ENCODE data around the gene RPS21. TPM values are rescaled to one million over a fixed set of nuclear protein-coding genes. Genes with fewer than 3 reads are reported as not detected.

RPS21 gene
- polyA plus RNA-seq, 1 experiment, result 2,723 TPM

GRCh38 chr20:62359043-62359490 is 27.8 kb upstream of the RPS21 start:
- Histone ChIP-seq H3K4me3 (ENCODE audit: low read depth, low read length) (no peak overlapping the region), H3K27ac (ENCODE audit: low read depth, low read length) (no peak overlapping the region), H3K9me3 (ENCODE audit: control insufficient read depth, insufficient read depth, low read length) (no peaks in the 10 kb centered on the region; the same call in 1 of the 2 replicates), H3K27me3 (ENCODE audit: control insufficient read depth, insufficient read depth, low read length) (no peaks in the 10 kb centered on the region)
- POLR2A ChIA-PET, result no interaction called here
- CTCF ChIA-PET, result interaction anchor here (0.5 to 1.1 kb wide), 2 partner anchors 16 to 57 kb away, joined by 3 to 4 read pairs; no protein-coding TSS in a partner anchor
- no peak for TF ChIP-seq CTCF (IDR thresholded peaks at IDR 0.05; ENCODE audit: low read depth, low read length)
- no peak for DNase-seq (ENCODE audit: low read depth, low spot score)

GRCh38 chr20:62359491-62360121 is 27.3 kb upstream of the RPS21 start:
- POLR2A ChIA-PET, result no interaction called here
- Histone ChIP-seq H3K9me3 (ENCODE audit: control insufficient read depth, insufficient read depth, low read length) (no peaks in the 10 kb centered on the region; the same call in 1 of the 2 replicates), H3K27me3 (ENCODE audit: control insufficient read depth, insufficient read depth, low read length) (no peaks in the 10 kb centered on the region), H3K27ac (ENCODE audit: low read depth, low read length) (no peak overlapping the region), H3K4me3 (ENCODE audit: low read depth, low read length) (no peak overlapping the region)
- no peak for TF ChIP-seq CTCF (IDR thresholded peaks at IDR 0.05; ENCODE audit: low read depth, low read length)
- no peak for DNase-seq (ENCODE audit: low read depth, low spot score)
- CTCF ChIA-PET, result interaction anchor here (1.1 kb wide), 1 partner anchor 16 kb away, joined by 4 read pairs; no protein-coding TSS in a partner anchor

GRCh38 chr20:62360854-62361798 is 25.8 kb upstream of the RPS21 start:
- Histone ChIP-seq H3K27ac (ENCODE audit: low read depth, low read length) (no peak overlapping the region), H3K27me3 (ENCODE audit: control insufficient read depth, insufficient read depth, low read length) (no peaks in the 10 kb centered on the region), H3K9me3 (ENCODE audit: control insufficient read depth, insufficient read depth, low read length) (no peaks in the 10 kb centered on the region; the same call in 1 of the 2 replicates), H3K4me3 (ENCODE audit: low read depth, low read length) (no peak overlapping the region)
- POLR2A ChIA-PET, result no interaction called here
- CTCF ChIA-PET, result no interaction called here
- TF ChIP-seq CTCF (IDR thresholded peaks at IDR 0.05; ENCODE audit: low read depth, low read length), result no peak
- no peak for DNase-seq (ENCODE audit: low read depth, low spot score)

GRCh38 chr20:62361799-62362589 is 24.9 kb upstream of the RPS21 start:
- ChIA-PET CTCF (no interaction called here), POLR2A (no interaction called here)
- Histone ChIP-seq H3K27me3 (ENCODE audit: control insufficient read depth, insufficient read depth, low read length) (no peaks in the 10 kb centered on the region), H3K4me3 (ENCODE audit: low read depth, low read length) (no peak overlapping the region), H3K9me3 (ENCODE audit: control insufficient read depth, insufficient read depth, low read length) (no peaks in the 10 kb centered on the region; the same call in 1 of the 2 replicates), H3K27ac (ENCODE audit: low read depth, low read length) (peak overlapping the region; percentile 21)
- no peak for DNase-seq (ENCODE audit: low read depth, low spot score)
- no peak for TF ChIP-seq CTCF (IDR thresholded peaks at IDR 0.05; ENCODE audit: low read depth, low read length)
